ENCODE measurements around the gene CILP.

DNA sequence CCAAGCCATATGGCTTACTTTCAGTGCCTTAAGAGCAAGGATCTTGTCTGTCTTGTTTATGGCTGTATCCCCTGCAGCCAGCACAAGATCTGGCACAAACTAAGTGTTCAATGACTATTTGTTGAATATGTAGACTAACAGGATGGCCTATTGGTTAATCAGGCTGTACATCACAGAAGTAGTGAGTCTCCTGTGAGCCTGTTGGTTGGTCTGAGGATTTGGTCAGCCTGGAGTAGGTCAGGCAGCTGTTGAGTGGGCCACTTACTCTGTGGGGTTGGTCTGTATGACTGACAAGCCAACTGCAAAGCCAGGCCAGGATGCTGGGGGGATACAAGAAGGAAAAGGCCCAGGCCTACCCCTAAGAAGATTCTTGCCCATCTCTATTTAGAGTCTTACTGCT is 33.4 kb upstream of the CILP start:
- TF ChIP-seq, protein P1, sequence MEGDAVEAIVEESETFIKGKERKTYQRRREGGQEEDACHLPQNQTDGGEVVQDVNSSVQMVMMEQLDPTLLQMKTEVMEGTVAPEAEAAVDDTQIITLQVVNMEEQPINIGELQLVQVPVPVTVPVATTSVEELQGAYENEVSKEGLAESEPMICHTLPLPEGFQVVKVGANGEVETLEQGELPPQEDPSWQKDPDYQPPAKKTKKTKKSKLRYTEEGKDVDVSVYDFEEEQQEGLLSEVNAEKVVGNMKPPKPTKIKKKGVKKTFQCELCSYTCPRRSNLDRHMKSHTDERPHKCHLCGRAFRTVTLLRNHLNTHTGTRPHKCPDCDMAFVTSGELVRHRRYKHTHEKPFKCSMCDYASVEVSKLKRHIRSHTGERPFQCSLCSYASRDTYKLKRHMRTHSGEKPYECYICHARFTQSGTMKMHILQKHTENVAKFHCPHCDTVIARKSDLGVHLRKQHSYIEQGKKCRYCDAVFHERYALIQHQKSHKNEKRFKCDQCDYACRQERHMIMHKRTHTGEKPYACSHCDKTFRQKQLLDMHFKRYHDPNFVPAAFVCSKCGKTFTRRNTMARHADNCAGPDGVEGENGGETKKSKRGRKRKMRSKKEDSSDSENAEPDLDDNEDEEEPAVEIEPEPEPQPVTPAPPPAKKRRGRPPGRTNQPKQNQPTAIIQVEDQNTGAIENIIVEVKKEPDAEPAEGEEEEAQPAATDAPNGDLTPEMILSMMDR (conservative IDR thresholded peaks at IDR 0.05; ENCODE audit: low read depth in 2 of 2) = no peak
- TF ChIP-seq EZH2 (IDR thresholded peaks at IDR 0.05; ENCODE audit: low read depth, unreplicated experiment) = no peak
- TF ChIP-seq EZH2phosphoT487 (IDR thresholded peaks at IDR 0.05; ENCODE audit: unreplicated experiment) = no peak
- no peak for TF ChIP-seq POLR2AphosphoS5 (IDR thresholded peaks at IDR 0.05; ENCODE audit: low read depth)
- TF ChIP-seq NANOG (IDR thresholded peaks at IDR 0.05; ENCODE audit: borderline replicate concordance) = no peak
- no peak for TF ChIP-seq CREB1 (CRISPR knock-in tag; IDR thresholded peaks at IDR 0.05; ENCODE audit: low read depth)
- no peak for TF ChIP-seq JUNB (IDR thresholded peaks at IDR 0.05; ENCODE audit: unreplicated experiment)
- no peak for TF ChIP-seq ZNF114 (CRISPR knock-in tag; IDR thresholded peaks at IDR 0.05)
- TF ChIP-seq, protein P2, sequence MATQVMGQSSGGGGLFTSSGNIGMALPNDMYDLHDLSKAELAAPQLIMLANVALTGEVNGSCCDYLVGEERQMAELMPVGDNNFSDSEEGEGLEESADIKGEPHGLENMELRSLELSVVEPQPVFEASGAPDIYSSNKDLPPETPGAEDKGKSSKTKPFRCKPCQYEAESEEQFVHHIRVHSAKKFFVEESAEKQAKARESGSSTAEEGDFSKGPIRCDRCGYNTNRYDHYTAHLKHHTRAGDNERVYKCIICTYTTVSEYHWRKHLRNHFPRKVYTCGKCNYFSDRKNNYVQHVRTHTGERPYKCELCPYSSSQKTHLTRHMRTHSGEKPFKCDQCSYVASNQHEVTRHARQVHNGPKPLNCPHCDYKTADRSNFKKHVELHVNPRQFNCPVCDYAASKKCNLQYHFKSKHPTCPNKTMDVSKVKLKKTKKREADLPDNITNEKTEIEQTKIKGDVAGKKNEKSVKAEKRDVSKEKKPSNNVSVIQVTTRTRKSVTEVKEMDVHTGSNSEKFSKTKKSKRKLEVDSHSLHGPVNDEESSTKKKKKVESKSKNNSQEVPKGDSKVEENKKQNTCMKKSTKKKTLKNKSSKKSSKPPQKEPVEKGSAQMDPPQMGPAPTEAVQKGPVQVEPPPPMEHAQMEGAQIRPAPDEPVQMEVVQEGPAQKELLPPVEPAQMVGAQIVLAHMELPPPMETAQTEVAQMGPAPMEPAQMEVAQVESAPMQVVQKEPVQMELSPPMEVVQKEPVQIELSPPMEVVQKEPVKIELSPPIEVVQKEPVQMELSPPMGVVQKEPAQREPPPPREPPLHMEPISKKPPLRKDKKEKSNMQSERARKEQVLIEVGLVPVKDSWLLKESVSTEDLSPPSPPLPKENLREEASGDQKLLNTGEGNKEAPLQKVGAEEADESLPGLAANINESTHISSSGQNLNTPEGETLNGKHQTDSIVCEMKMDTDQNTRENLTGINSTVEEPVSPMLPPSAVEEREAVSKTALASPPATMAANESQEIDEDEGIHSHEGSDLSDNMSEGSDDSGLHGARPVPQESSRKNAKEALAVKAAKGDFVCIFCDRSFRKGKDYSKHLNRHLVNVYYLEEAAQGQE (IDR thresholded peaks at IDR 0.05; ENCODE audit: unreplicated experiment) = no peak
- TF ChIP-seq, protein P3, sequence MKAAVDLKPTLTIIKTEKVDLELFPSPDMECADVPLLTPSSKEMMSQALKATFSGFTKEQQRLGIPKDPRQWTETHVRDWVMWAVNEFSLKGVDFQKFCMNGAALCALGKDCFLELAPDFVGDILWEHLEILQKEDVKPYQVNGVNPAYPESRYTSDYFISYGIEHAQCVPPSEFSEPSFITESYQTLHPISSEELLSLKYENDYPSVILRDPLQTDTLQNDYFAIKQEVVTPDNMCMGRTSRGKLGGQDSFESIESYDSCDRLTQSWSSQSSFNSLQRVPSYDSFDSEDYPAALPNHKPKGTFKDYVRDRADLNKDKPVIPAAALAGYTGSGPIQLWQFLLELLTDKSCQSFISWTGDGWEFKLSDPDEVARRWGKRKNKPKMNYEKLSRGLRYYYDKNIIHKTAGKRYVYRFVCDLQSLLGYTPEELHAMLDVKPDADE (IDR thresholded peaks at IDR 0.05) = no peak
- TF ChIP-seq STAT1 (IDR thresholded peaks at IDR 0.05; ENCODE audit: unreplicated experiment) = no peak
- TF ChIP-seq ZNF331 (CRISPR knock-in tag; IDR thresholded peaks at IDR 0.05; ENCODE audit: low read depth) = no peak
